GM12865 (cell line): Measurements from ENCODE around the gene L1CAM.

ENCODE experiments used
- DNase-seq: peaks from one replicate; pipeline ENCODE4 v3.0.0; 2010; ENCODE audit warnings: low read depth
- H3K4me3 ChIP-seq: 2 replicates; pipeline ENCODE4 v1.5.1; 2011; ENCODE audit warnings: mild to moderate bottlenecking, low read depth, low read length, control low read depth
- CTCF ChIP-seq: IDR thresholded peaks from 2 replicates; pipeline ENCODE4 v1.5.1; 2011; ENCODE audit warnings: low read length, control low read depth, low read depth, inconsistent platforms; ENCODE audit not compliant: insufficient read depth; ENCODE audit errors: missing control alignments

The L1CAM gene

GRCh38 chrX:153870791-153871360 lies 15.1 kb downstream of the L1CAM start:
- no peak for DNase-seq
- no peak for TF ChIP-seq CTCF
- H3K4me3 ChIP-seq = no peak overlapping the region

- TF ChIP-seq CTCF = no peak
- no peak overlapping the region for H3K4me3 ChIP-seq
- no peak for DNase-seq
Observed at GRCh38 chrX:153870288-153870690, 15.7 kb downstream of the L1CAM start.

- no peak overlapping the region for H3K4me3 ChIP-seq
- no peak for DNase-seq
Observed at GRCh38 chrX:153869473-153870287, 16.3 kb downstream of the L1CAM start.

GRCh38 chrX:153868576-153869472 lies 17.1 kb downstream of the L1CAM start:
- TF ChIP-seq CTCF = no peak
- no peak for DNase-seq
- no peak overlapping the region for H3K4me3 ChIP-seq

More at GRCh38 chrX:153869473-153870287, 16.3 kb downstream of the L1CAM start:
- TF ChIP-seq CTCF = no peak

GRCh38 chrX:153867671-153868070 lies 18.3 kb downstream of the L1CAM start:
- DNase-seq = no peak
- no peak for TF ChIP-seq CTCF
- no peak overlapping the region for H3K4me3 ChIP-seq

GRCh38 chrX:153867139-153867538 lies 18.8 kb downstream of the L1CAM start:
- DNase-seq = no peak
- no peak overlapping the region for H3K4me3 ChIP-seq
- TF ChIP-seq CTCF = no peak
